Lower lobe of right lung (tissue), 2 donors: ENCODE results near the gene UBE3B. TPM values are rescaled to one million over a fixed set of nuclear protein-coding genes. Genes with fewer than 3 reads are reported as not detected.
"Not testable (repeated sequence)": the region's sequence is repeated elsewhere in the genome, so short reads cannot be mapped to it uniquely, and the experiment has no call there.

ENCODE experiments used
- ATAC-seq, 2 donors: fragments of 200-7000 bp; cut with Tn5 transposase; one replicate each; pipeline ENCODE4 v1.9.1; 2020 to 2022; ENCODE audit warnings: mild to moderate bottlenecking in 2 of 2, moderate library complexity in 2 of 2
- DNase-seq: peaks from one replicate; pipeline ENCODE4 v3.0.0-alpha.2; 2020
- H3K27ac ChIP-seq: fragments of 200-600 bp; one replicate; pipeline ENCODE4 v1.8.0; 2022
- H3K27me3 ChIP-seq: fragments of 200-600 bp; one replicate; pipeline ENCODE4 v1.8.0; 2022; ENCODE audit warnings: low read depth
- H3K36me3 ChIP-seq: fragments of 200-600 bp; one replicate; pipeline ENCODE4 v1.8.0; 2022; ENCODE audit warnings: mild to moderate bottlenecking
- H3K4me1 ChIP-seq: fragments of 200-600 bp; one replicate; pipeline ENCODE4 v1.8.0; 2022
- H3K4me3 ChIP-seq: fragments of 200-600 bp; one replicate; pipeline ENCODE4 v1.8.0; 2022; ENCODE audit warnings: mild to moderate bottlenecking
- H3K9me3 ChIP-seq: fragments of 200-600 bp; one replicate; pipeline ENCODE4 v1.8.0; 2022
- intact Hi-C: fragments of 100-400 bp; cut with DNase I; formaldehyde crosslinking; loops from one replicate; pipeline ENCODE4 v1.11.0; 2022
- long read RNA-seq: library from polyadenylated mRNA; unstranded; transcript quantifications from one replicate; pipeline ENCODE4 v2.0.0, GENCODE V29; 2021
- total RNA-seq: library from RNA; stranded (reverse); fragmentation: NEBNext Ultra II Directional; extraction: Animal tissue kit (Norgen Biotek cat#: 25700); gene quantifications from one replicate; pipeline ENCODE4 v1.2.1, GENCODE V29; 2021
- TF ChIP-seq, protein P1 (sequence below): fragments of 200-600 bp; IDR thresholded peaks from one replicate; pipeline ENCODE4 v1.8.0; 2022; ENCODE audit warnings: antibody characterized with exemption, mild to moderate bottlenecking
- donor health status: DM: no; HTN: yes; CAD: no; lungs with severe emphysema.

Gene UBE3B
- total RNA-seq: 40.1 TPM
- long read RNA-seq, full-length matches to known transcripts: 8 of 33 reads
- long read RNA-seq, partial matches to known transcripts: 9 of 33 reads
- long read RNA-seq, other reads (novel, unspliced or antisense): 16 of 33 reads

GRCh38 chr12:109477185-109477962 is at the start of gene UBE3B, which contains the start of gene KCTD10:
Gene UBE3B, plus strand, starts transcription at chr12:109477634. Its CDS starts 5,918 bp downstream, at chr12:109483552.
Gene KCTD10, minus strand, starts transcription at chr12:109477300. Its CDS starts 38 bp downstream, at chr12:109477262.
- peak; percentile 98 to 99 for ATAC-seq
- peak within 1 kb of the TSS; percentile 100 for H3K27ac ChIP-seq
- intact Hi-C loops: no loop called here
- H3K36me3 ChIP-seq: peaks cover 14% of the 10 kb centered on the region
- H3K9me3 ChIP-seq: no peaks in the 10 kb centered on the region
- peak; percentile 91 for DNase-seq
- H3K27me3 ChIP-seq: no peaks in the 10 kb centered on the region
- TF ChIP-seq, protein P1, sequence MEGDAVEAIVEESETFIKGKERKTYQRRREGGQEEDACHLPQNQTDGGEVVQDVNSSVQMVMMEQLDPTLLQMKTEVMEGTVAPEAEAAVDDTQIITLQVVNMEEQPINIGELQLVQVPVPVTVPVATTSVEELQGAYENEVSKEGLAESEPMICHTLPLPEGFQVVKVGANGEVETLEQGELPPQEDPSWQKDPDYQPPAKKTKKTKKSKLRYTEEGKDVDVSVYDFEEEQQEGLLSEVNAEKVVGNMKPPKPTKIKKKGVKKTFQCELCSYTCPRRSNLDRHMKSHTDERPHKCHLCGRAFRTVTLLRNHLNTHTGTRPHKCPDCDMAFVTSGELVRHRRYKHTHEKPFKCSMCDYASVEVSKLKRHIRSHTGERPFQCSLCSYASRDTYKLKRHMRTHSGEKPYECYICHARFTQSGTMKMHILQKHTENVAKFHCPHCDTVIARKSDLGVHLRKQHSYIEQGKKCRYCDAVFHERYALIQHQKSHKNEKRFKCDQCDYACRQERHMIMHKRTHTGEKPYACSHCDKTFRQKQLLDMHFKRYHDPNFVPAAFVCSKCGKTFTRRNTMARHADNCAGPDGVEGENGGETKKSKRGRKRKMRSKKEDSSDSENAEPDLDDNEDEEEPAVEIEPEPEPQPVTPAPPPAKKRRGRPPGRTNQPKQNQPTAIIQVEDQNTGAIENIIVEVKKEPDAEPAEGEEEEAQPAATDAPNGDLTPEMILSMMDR: no peak
- H3K4me3 ChIP-seq: peak within 1 kb of the TSS; percentile 99
- H3K4me1 ChIP-seq: peaks cover 45% of the 10 kb centered on the region

DNA sequence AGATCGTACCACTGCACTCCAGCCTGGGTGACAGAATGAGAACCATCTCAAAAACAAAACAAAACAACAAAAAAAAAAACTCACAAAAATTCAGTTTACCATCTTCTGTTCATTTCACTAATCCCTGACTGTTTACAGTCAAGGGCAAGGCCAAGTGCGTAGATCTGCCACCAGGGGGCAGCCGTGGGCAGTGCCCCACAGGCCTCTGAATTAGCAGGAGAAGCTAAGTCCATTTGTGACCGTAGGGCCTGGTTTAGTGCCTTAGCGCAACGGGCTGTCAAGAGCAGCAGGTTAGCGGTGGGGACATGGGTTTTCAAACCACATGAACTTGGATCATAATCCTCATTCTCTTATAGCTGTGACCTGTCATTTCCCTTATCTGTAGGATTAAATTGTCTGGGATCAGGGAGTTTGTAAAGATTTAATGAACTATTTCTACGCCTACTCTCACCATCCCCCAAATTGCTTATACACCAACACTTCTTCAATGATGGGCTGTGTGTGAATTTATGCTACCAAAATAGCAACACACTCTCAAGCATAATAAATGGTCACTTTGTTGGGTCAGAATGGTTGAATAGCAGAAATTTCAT is 49.3 kb upstream of the UBE3B start:
- H3K4me1 ChIP-seq: peaks cover 6% of the 10 kb centered on the region
- H3K27ac ChIP-seq: no peak overlapping the region
- H3K9me3 ChIP-seq: no peaks in the 10 kb centered on the region
- ATAC-seq (peak; percentile 92 to 93), DNase-seq (peak; percentile 85)
- no peaks in the 10 kb centered on the region for H3K36me3 ChIP-seq
- no peak overlapping the region for H3K4me3 ChIP-seq
- intact Hi-C loops: no loop called here
- TF ChIP-seq, protein P1: peak; percentile 99
- H3K27me3 ChIP-seq: no peaks in the 10 kb centered on the region

GRCh38 chr12:109428804-109429203 is 48.6 kb upstream of the UBE3B start:
- H3K4me3 ChIP-seq, ATAC-seq, intact Hi-C loops, H3K27ac ChIP-seq, H3K36me3 ChIP-seq, DNase-seq, H3K9me3 ChIP-seq, H3K27me3 ChIP-seq, H3K4me1 ChIP-seq: not testable (repeated sequence)

DNA sequence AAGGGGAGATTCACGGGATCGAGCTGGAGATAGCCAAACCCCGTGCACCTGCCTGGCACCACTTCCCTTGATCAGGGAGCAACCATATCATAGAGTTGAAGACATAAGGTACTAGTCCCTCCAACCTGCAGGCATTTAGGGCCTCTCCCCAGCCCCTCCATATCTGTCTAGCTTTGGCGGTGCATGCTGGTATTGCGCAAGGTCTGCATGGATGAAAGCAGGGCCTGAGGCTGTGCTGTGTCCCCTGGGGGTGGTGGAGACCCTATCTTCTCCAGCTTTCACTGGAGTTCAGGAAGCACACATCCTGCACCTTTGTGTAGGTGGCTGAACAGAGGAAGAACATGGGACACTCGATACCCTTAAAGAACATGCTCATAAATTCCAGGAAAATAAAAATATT is 47.2 kb upstream of the UBE3B start:
- no peaks in the 10 kb centered on the region for H3K36me3 ChIP-seq
- H3K9me3 ChIP-seq: no peaks in the 10 kb centered on the region
- no peak for ATAC-seq
- no peaks in the 10 kb centered on the region for H3K27me3 ChIP-seq
- TF ChIP-seq, protein P1: no peak
- no peak overlapping the region for H3K4me3 ChIP-seq
- no peak for DNase-seq
- intact Hi-C loops: no loop called here
- H3K27ac ChIP-seq: no peak overlapping the region
- H3K4me1 ChIP-seq: peaks cover 9% of the 10 kb centered on the region

DNA sequence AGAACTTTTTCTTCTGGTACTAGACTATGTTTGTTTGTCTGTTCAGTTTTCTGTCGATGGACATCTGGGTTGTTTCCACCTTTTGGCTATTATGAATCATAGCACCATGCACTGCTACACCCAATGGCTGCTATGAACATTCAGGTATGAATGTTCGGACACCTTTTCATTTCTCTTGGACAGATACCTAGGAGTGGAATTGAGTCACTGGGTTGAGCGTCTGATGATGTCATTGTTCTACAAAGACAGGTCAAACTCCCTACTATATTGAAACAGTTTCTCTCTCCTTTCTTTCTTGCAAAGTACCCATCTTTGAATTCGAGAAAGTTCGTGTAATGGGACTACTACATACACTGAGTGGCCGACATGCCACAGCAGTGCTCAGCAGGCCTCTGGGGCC is 45.0 kb upstream of the UBE3B start:
- H3K27ac ChIP-seq: no peak overlapping the region
- no peak overlapping the region for H3K4me3 ChIP-seq
- H3K4me1 ChIP-seq: peaks cover 9% of the 10 kb centered on the region
- ATAC-seq (no peak), DNase-seq (no peak)
- TF ChIP-seq, protein P1: no peak
- H3K36me3 ChIP-seq: no peaks in the 10 kb centered on the region
- intact Hi-C loops: no loop called here
- H3K9me3 ChIP-seq: no peaks in the 10 kb centered on the region
- no peaks in the 10 kb centered on the region for H3K27me3 ChIP-seq
